Measurements from ENCODE around the gene SLC38A8.

SLC38A8 gene

GRCh38 chr16:84049403-84050060 is 6.9 kb upstream of the SLC38A8 start:
- DNase-seq (ENCODE audit: low read depth, low spot score), result no peak

- no peak for DNase-seq (ENCODE audit: low read depth, low spot score)
Measured at GRCh38 chr16:84048871-84049270, 6.3 kb upstream of the SLC38A8 start.

- DNase-seq (ENCODE audit: low read depth, low spot score), result no peak
Measured at GRCh38 chr16:84048270-84048669, 5.7 kb upstream of the SLC38A8 start.

- no peak for DNase-seq (ENCODE audit: low read depth, low spot score)
Measured at GRCh38 chr16:84047626-84048025, 5.0 kb upstream of the SLC38A8 start.

- DNase-seq (ENCODE audit: low read depth, low spot score), result no peak
Measured at GRCh38 chr16:84047206-84047605, 4.6 kb upstream of the SLC38A8 start.

- no peak for DNase-seq (ENCODE audit: low read depth, low spot score)
Measured at GRCh38 chr16:84045818-84046470, 3.3 kb upstream of the SLC38A8 start.

- DNase-seq (ENCODE audit: low read depth, low spot score), result no peak
Measured at GRCh38 chr16:84045001-84045817, 2.6 kb upstream of the SLC38A8 start.

- DNase-seq (ENCODE audit: low read depth, low spot score), result peak; percentile 30
Measured at GRCh38 chr16:84044118-84044488, 1.5 kb upstream of the SLC38A8 start.

- no peak for DNase-seq (ENCODE audit: low read depth, low spot score)
Measured at GRCh38 chr16:84043486-84044117, 1.0 kb upstream of the SLC38A8 start.

- DNase-seq (ENCODE audit: low read depth, low spot score), result no peak
Measured at GRCh38 chr16:84042879-84043485, 387 bp upstream of the SLC38A8 start.

GRCh38 chr16:84041881-84042280 is 714 bp downstream of the SLC38A8 start:
- DNase-seq (ENCODE audit: low read depth, low spot score), result no peak

GRCh38 chr16:84040823-84041820 is 1.5 kb downstream of the SLC38A8 start:
- DNase-seq (ENCODE audit: low read depth, low spot score), result no peak

- no peak for DNase-seq (ENCODE audit: low read depth, low spot score)
Measured at GRCh38 chr16:84040226-84040822, 2.3 kb downstream of the SLC38A8 start.

- DNase-seq (ENCODE audit: low read depth, low spot score), result no peak
Measured at GRCh38 chr16:84039696-84040095, 2.9 kb downstream of the SLC38A8 start.

GRCh38 chr16:84038469-84038868 is 4.1 kb downstream of the SLC38A8 start:
- no peak for DNase-seq (ENCODE audit: low read depth, low spot score)

- no peak for DNase-seq (ENCODE audit: low read depth, low spot score)
Measured at GRCh38 chr16:84036982-84037425, 5.6 kb downstream of the SLC38A8 start.

GRCh38 chr16:84036131-84036530 is 6.5 kb downstream of the SLC38A8 start:
- DNase-seq (ENCODE audit: low read depth, low spot score), result no peak

- no peak for DNase-seq (ENCODE audit: low read depth, low spot score)
Measured at GRCh38 chr16:84034516-84034915, 8.1 kb downstream of the SLC38A8 start.

GRCh38 chr16:84033251-84034195 is 9.1 kb downstream of the SLC38A8 start:
- no peak for DNase-seq (ENCODE audit: low read depth, low spot score)
